Measurements from ENCODE around the gene PTPRU.

Gene PTPRU

DNA sequence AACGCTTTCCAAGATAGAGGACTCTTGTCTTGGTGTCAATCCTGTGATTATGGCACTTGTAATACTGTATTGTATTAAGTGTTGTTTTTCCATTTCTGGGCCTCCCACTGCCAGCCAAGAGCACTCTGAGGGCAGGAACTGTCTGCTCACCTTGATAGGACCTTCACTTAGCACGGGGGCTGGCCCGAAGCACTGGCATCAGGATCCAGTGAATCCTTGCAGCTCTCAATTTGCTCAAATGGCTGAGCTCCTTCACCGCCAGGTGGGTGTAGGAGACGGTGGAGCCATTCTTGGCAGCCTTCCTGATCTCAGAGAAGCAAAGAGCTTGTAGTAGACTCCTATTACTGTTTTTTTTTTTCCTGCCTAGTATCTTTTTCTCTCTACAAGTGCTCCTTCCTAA is 23.3 kb upstream of the PTPRU start:
- TF ChIP-seq ISL1 (CRISPR knock-in tag; IDR thresholded peaks at IDR 0.05), result no peak
- ATAC-seq, result no peak

DNA sequence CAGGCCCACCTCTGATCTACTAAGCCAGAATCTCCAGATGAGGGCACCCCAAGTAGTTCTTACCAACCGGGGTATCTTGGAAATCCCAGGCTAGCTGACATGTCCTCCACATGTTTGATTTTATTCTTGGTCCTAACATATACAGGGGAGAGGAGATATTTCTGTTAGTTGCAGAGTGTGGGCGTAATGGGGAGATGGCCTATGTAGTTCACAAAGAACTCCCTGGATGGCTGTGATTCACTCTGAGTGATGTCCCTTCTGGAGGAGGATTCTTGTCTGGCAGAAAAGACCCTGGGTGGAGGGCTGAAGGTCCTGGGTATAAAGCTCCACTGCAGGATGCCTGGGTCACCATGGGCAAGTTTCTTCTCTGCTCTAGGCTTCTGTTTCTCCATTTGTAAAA is 18.7 kb upstream of the PTPRU start:
- TF ChIP-seq ZNF8 (CRISPR knock-in tag; IDR thresholded peaks at IDR 0.05), result no peak
- no peak for TF ChIP-seq CSDC2 (CRISPR knock-in tag; IDR thresholded peaks at IDR 0.05)
- no peak for TF ChIP-seq SNAI2 (CRISPR knock-in tag; IDR thresholded peaks at IDR 0.05)
- TF ChIP-seq ZFP3 (CRISPR knock-in tag; IDR thresholded peaks at IDR 0.05), result no peak
- no peak for TF ChIP-seq ARNTL (CRISPR knock-in tag; IDR thresholded peaks at IDR 0.05; ENCODE audit: borderline replicate concordance, low read depth)
- no peak for TF ChIP-seq TCF4 (CRISPR knock-in tag; IDR thresholded peaks at IDR 0.05; ENCODE audit: borderline replicate concordance)
- TF ChIP-seq BACH2 (CRISPR knock-in tag; IDR thresholded peaks at IDR 0.05; ENCODE audit: borderline replicate concordance), result no peak
- TF ChIP-seq ZFP30 (CRISPR knock-in tag; IDR thresholded peaks at IDR 0.05), result no peak
- TF ChIP-seq ESRRG (CRISPR knock-in tag; IDR thresholded peaks at IDR 0.05), result no peak
- no peak for TF ChIP-seq PPARA (CRISPR knock-in tag; IDR thresholded peaks at IDR 0.05; ENCODE audit: borderline replicate concordance)
- no peak for TF ChIP-seq ZNF565 (CRISPR knock-in tag; conservative IDR thresholded peaks at IDR 0.05; ENCODE audit: low read depth)
- TF ChIP-seq ISL1 (CRISPR knock-in tag; IDR thresholded peaks at IDR 0.05), result no peak
- TF ChIP-seq ZNF70 (CRISPR knock-in tag; IDR thresholded peaks at IDR 0.05), result no peak
- TF ChIP-seq, protein P1, sequence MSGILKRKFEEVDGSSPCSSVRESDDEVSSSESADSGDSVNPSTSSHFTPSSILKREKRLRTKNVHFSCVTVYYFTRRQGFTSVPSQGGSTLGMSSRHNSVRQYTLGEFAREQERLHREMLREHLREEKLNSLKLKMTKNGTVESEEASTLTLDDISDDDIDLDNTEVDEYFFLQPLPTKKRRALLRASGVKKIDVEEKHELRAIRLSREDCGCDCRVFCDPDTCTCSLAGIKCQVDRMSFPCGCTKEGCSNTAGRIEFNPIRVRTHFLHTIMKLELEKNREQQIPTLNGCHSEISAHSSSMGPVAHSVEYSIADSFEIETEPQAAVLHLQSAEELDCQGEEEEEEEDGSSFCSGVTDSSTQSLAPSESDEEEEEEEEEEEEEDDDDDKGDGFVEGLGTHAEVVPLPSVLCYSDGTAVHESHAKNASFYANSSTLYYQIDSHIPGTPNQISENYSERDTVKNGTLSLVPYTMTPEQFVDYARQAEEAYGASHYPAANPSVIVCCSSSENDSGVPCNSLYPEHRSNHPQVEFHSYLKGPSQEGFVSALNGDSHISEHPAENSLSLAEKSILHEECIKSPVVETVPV (CRISPR knock-in tag; IDR thresholded peaks at IDR 0.05), result no peak
- TF ChIP-seq, protein P2, sequence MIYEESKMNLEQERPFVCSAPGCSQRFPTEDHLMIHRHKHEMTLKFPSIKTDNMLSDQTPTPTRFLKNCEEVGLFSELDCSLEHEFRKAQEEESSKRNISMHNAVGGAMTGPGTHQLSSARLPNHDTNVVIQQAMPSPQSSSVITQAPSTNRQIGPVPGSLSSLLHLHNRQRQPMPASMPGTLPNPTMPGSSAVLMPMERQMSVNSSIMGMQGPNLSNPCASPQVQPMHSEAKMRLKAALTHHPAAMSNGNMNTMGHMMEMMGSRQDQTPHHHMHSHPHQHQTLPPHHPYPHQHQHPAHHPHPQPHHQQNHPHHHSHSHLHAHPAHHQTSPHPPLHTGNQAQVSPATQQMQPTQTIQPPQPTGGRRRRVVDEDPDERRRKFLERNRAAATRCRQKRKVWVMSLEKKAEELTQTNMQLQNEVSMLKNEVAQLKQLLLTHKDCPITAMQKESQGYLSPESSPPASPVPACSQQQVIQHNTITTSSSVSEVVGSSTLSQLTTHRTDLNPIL (CRISPR knock-in tag; IDR thresholded peaks at IDR 0.05; ENCODE audit: low read depth), result no peak
- no peak for TF ChIP-seq GLIS3 (CRISPR knock-in tag; IDR thresholded peaks at IDR 0.05)
- no peak for ATAC-seq

DNA sequence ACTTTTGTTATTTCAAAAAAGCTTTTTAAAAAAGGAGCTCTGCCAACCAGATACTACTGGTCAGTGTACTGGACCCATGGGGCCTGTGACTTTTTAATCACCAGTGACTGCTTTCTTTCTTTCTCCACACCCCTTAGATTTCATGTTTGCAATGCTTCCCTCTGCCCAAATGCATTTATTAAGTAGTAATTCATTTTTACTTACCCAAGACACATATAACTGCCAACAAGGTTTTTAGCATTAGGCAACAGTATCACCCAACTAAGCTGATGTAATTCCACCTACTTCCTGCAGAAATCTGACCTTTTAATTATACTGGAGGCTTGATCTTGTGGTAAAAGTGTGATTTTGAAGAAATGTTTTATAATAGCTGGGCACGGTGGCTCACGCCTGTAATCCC is 18.1 kb upstream of the PTPRU start:
- ATAC-seq, result no peak

More for the DNA sequence above, 18.1 kb upstream of the PTPRU start:
- TF ChIP-seq, protein P3, sequence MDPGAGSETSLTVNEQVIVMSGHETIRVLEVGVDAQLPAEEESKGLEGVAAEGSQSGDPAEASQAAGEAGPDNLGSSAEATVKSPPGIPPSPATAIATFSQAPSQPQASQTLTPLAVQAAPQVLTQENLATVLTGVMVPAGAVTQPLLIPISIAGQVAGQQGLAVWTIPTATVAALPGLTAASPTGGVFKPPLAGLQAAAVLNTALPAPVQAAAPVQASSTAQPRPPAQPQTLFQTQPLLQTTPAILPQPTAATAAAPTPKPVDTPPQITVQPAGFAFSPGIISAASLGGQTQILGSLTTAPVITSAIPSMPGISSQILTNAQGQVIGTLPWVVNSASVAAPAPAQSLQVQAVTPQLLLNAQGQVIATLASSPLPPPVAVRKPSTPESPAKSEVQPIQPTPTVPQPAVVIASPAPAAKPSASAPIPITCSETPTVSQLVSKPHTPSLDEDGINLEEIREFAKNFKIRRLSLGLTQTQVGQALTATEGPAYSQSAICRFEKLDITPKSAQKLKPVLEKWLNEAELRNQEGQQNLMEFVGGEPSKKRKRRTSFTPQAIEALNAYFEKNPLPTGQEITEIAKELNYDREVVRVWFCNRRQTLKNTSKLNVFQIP (CRISPR knock-in tag; IDR thresholded peaks at IDR 0.05; ENCODE audit: borderline replicate concordance, low read depth), result no peak
- no peak for TF ChIP-seq SNAI2 (CRISPR knock-in tag; IDR thresholded peaks at IDR 0.05)
- TF ChIP-seq, protein P4, sequence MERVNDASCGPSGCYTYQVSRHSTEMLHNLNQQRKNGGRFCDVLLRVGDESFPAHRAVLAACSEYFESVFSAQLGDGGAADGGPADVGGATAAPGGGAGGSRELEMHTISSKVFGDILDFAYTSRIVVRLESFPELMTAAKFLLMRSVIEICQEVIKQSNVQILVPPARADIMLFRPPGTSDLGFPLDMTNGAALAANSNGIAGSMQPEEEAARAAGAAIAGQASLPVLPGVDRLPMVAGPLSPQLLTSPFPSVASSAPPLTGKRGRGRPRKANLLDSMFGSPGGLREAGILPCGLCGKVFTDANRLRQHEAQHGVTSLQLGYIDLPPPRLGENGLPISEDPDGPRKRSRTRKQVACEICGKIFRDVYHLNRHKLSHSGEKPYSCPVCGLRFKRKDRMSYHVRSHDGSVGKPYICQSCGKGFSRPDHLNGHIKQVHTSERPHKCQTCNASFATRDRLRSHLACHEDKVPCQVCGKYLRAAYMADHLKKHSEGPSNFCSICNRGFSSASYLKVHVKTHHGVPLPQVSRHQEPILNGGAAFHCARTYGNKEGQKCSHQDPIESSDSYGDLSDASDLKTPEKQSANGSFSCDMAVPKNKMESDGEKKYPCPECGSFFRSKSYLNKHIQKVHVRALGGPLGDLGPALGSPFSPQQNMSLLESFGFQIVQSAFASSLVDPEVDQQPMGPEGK (CRISPR knock-in tag; IDR thresholded peaks at IDR 0.05; ENCODE audit: borderline replicate concordance), result no peak
- TF ChIP-seq ISL1 (CRISPR knock-in tag; IDR thresholded peaks at IDR 0.05), result no peak
- no peak for TF ChIP-seq ZNF565 (CRISPR knock-in tag; conservative IDR thresholded peaks at IDR 0.05; ENCODE audit: low read depth)
- TF ChIP-seq GLIS3 (CRISPR knock-in tag; IDR thresholded peaks at IDR 0.05), result no peak
- no peak for TF ChIP-seq ZC3H10 (CRISPR knock-in tag; IDR thresholded peaks at IDR 0.05)
- TF ChIP-seq ARNTL (CRISPR knock-in tag; IDR thresholded peaks at IDR 0.05; ENCODE audit: borderline replicate concordance, low read depth), result no peak
- no peak for TF ChIP-seq CSDC2 (CRISPR knock-in tag; IDR thresholded peaks at IDR 0.05)
- no peak for TF ChIP-seq TOX (CRISPR knock-in tag; IDR thresholded peaks at IDR 0.05; ENCODE audit: borderline replicate concordance)
- TF ChIP-seq ZFP30 (CRISPR knock-in tag; IDR thresholded peaks at IDR 0.05), result no peak
- TF ChIP-seq, protein P2 (CRISPR knock-in tag; IDR thresholded peaks at IDR 0.05; ENCODE audit: low read depth), result no peak
- TF ChIP-seq ZFP3 (CRISPR knock-in tag; IDR thresholded peaks at IDR 0.05), result no peak
- TF ChIP-seq OSR1 (CRISPR knock-in tag; IDR thresholded peaks at IDR 0.05), result no peak
- TF ChIP-seq ESRRG (CRISPR knock-in tag; IDR thresholded peaks at IDR 0.05), result no peak
- no peak for TF ChIP-seq RARB (CRISPR knock-in tag; IDR thresholded peaks at IDR 0.05)
- TF ChIP-seq, protein P1 (CRISPR knock-in tag; IDR thresholded peaks at IDR 0.05), result no peak
- TF ChIP-seq PPARA (CRISPR knock-in tag; IDR thresholded peaks at IDR 0.05; ENCODE audit: borderline replicate concordance), result no peak
- no peak for TF ChIP-seq ZNF8 (CRISPR knock-in tag; IDR thresholded peaks at IDR 0.05)
- TF ChIP-seq TCF4 (CRISPR knock-in tag; IDR thresholded peaks at IDR 0.05; ENCODE audit: borderline replicate concordance), result no peak

Measured in SK-N-SH treated with all-trans-retinoic acid at 6 μM for 48 hours (cell line).